Effector memory CD4-positive, alpha-beta T cell (primary cell): ENCODE measurements around the gene ATG13.
A peak's percentile ranks its signal among the peaks of the same experiment; 100 is the strongest.
"Not testable (repeated sequence)": the region's sequence is repeated elsewhere in the genome, so short reads cannot be mapped to it uniquely, and the experiment has no call there.

ENCODE experiments used
- DNase-seq, 3 donors: peaks; one replicate each; pipeline ENCODE4 v3.0.0-alpha.2; 2020
- H3K27ac ChIP-seq: 2 replicates; pipeline ENCODE4 v1.7.0; 2013; ENCODE audit warnings: mild to moderate bottlenecking, low read length, moderate library complexity; ENCODE audit not compliant: insufficient read depth, poor library complexity, severe bottlenecking
- H3K27me3 ChIP-seq: replicated peaks from 2 replicates; pipeline ENCODE4 v1.7.0; 2013; ENCODE audit warnings: mild to moderate bottlenecking, low read length; ENCODE audit not compliant: insufficient read depth, control insufficient read depth, poor library complexity, severe bottlenecking
- H3K36me3 ChIP-seq: 2 replicates; pipeline ENCODE4 v1.7.0; 2013; ENCODE audit warnings: mild to moderate bottlenecking, low read length, moderate library complexity; ENCODE audit not compliant: control insufficient read depth, insufficient read depth
- H3K4me1 ChIP-seq: 2 replicates; pipeline ENCODE4 v1.7.0; 2013; ENCODE audit warnings: low read length, mild to moderate bottlenecking; ENCODE audit not compliant: control insufficient read depth, insufficient read depth, poor library complexity, severe bottlenecking
- H3K4me3 ChIP-seq: 2 replicates; pipeline ENCODE4 v1.7.0; 2013; ENCODE audit warnings: low read length, low read depth, mild to moderate bottlenecking; ENCODE audit not compliant: insufficient read depth, poor library complexity, severe bottlenecking
- H3K9me3 ChIP-seq: 2 replicates; pipeline ENCODE4 v1.7.0; 2013; ENCODE audit warnings: mild to moderate bottlenecking, low read length, moderate library complexity; ENCODE audit not compliant: control insufficient read depth

Gene ATG13

GRCh38 chr11:46701078-46701654, 83.8 kb downstream of the ATG13 start:
- no peaks in the 10 kb centered on the region for H3K27me3 ChIP-seq
- H3K9me3 ChIP-seq = no peaks in the 10 kb centered on the region
- no peak for DNase-seq
- peaks cover 38% of the 10 kb centered on the region for H3K36me3 ChIP-seq
- peak overlapping the region; percentile 72 for H3K4me3 ChIP-seq
- peak overlapping the region; percentile 76 for H3K27ac ChIP-seq
- peaks cover 27% of the 10 kb centered on the region for H3K4me1 ChIP-seq

GRCh38 chr11:46705070-46705688, 87.8 kb downstream of the ATG13 start:
- peaks cover 45% of the 10 kb centered on the region for H3K36me3 ChIP-seq
- H3K27ac ChIP-seq = no peak overlapping the region
- H3K4me3 ChIP-seq = no peak overlapping the region
- H3K27me3 ChIP-seq = no peaks in the 10 kb centered on the region
- no peak for DNase-seq
- no peaks in the 10 kb centered on the region for H3K9me3 ChIP-seq
- peaks cover 4% of the 10 kb centered on the region for H3K4me1 ChIP-seq

GRCh38 chr11:46706886-46707285, 89.5 kb downstream of the ATG13 start:
- Histone ChIP-seq H3K36me3 (peaks cover 45% of the 10 kb centered on the region), H3K4me1 (no peaks in the 10 kb centered on the region), H3K9me3 (no peaks in the 10 kb centered on the region), H3K27me3 (no peaks in the 10 kb centered on the region), H3K4me3 (no peak overlapping the region), H3K27ac (no peak overlapping the region)
- no peak for DNase-seq

GRCh38 chr11:46709351-46709750, 92.0 kb downstream of the ATG13 start:
- not testable (repeated sequence) for H3K9me3 ChIP-seq, DNase-seq, H3K4me1 ChIP-seq, H3K27ac ChIP-seq, H3K4me3 ChIP-seq, H3K27me3 ChIP-seq
- H3K36me3 ChIP-seq = peaks cover 29% of the 10 kb centered on the region

GRCh38 chr11:46710821-46711269, 93.5 kb downstream of the ATG13 start:
- Histone ChIP-seq H3K4me3 (no peak overlapping the region), H3K27ac (no peak overlapping the region), H3K36me3 (peaks cover 14% of the 10 kb centered on the region), H3K27me3 (no peaks in the 10 kb centered on the region), H3K4me1 (no peaks in the 10 kb centered on the region), H3K9me3 (no peaks in the 10 kb centered on the region)
- DNase-seq = no peak

GRCh38 chr11:46711303-46711702, 94.0 kb downstream of the ATG13 start:
- Histone ChIP-seq H3K36me3 (peaks cover 9% of the 10 kb centered on the region), H3K27ac (no peak overlapping the region)

GRCh38 chr11:46712874-46713576, 95.7 kb downstream of the ATG13 start:
- Histone ChIP-seq H3K36me3 (no peaks in the 10 kb centered on the region), H3K9me3 (no peaks in the 10 kb centered on the region), H3K27ac (no peak overlapping the region), H3K4me3 (no peak overlapping the region), H3K27me3 (no peaks in the 10 kb centered on the region), H3K4me1 (peaks cover 1% of the 10 kb centered on the region)
- DNase-seq = no peak

More at GRCh38 chr11:46711303-46711702, 94.0 kb downstream of the ATG13 start:
- Histone ChIP-seq H3K27me3 (no peaks in the 10 kb centered on the region), H3K4me1 (no peaks in the 10 kb centered on the region), H3K9me3 (no peaks in the 10 kb centered on the region), H3K4me3 (no peak overlapping the region)
- DNase-seq = no peak

GRCh38 chr11:46717825-46718154, 100.4 kb downstream of the ATG13 start:
- DNase-seq = not testable (repeated sequence)

GRCh38 chr11:46718155-46719019, 101.0 kb downstream of the ATG13 start:
- Histone ChIP-seq H3K9me3 (no peaks in the 10 kb centered on the region), H3K36me3 (no peaks in the 10 kb centered on the region), H3K27ac (no peak overlapping the region), H3K4me1 (peaks cover 9% of the 10 kb centered on the region), H3K27me3 (no peaks in the 10 kb centered on the region), H3K4me3 (no peak overlapping the region)
- DNase-seq = no peak

More at GRCh38 chr11:46717825-46718154, 100.4 kb downstream of the ATG13 start:
- H3K4me1 ChIP-seq, H3K27me3 ChIP-seq, H3K36me3 ChIP-seq, H3K4me3 ChIP-seq, H3K27ac ChIP-seq, H3K9me3 ChIP-seq: not testable (repeated sequence)
